Erythroblast (primary cell): ENCODE results near the gene NXN.

Experiments used
- GATA1 ChIP-seq: IDR thresholded peaks from 2 replicates; pipeline ENCODE4 v1.6.1; 2011; ENCODE audit warnings: low read depth, mild to moderate bottlenecking, control low read depth, low read length, moderate library complexity
- POLR2A ChIP-seq: IDR thresholded peaks from 2 replicates; pipeline ENCODE4 v1.6.1; 2011; ENCODE audit warnings: mild to moderate bottlenecking, low read length

DNA sequence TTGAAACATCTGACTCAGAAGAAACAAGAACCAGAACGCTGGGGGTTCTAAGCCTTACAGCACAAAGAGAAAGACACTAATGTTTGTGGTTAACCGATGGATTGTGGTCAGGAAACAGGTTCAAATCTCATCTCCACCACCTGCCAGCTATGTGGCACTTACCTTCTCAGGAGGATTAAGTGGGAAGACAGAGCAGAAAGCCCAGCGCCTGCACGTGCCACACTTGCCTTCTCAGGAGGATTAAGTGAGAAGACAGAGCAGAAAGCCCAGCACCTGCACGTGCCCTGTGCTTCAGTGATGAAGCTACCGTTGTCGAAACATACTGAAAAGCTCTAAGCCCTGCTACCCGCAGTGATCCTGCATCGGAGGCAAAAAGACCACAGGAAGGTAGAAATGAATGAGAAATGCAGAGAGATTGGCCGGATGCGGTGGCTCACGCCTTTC lies 90.6 kb downstream of the NXN start:
- no peak for TF ChIP-seq POLR2A
- no peak for TF ChIP-seq GATA1
